Activated CD8-positive, alpha-beta T cell treated with anti-CD3 and anti-CD28 coated beads for 36 hours (primary cell): ENCODE data around the gene XPNPEP1. TPM values are rescaled to one million over a fixed set of nuclear protein-coding genes. Genes with fewer than 3 reads are reported as not detected.

Experiments used
- ATAC-seq: fragments of 200-7000 bp; cut with Tn5 transposase; one replicate; pipeline ENCODE4 v1.10.0; 2021; ENCODE audit warnings: mild to moderate bottlenecking, moderate library complexity
- CTCF ChIA-PET: fragments of 350-600 bp; sonication (Branson Sonifier 250); formaldehyde crosslinking; loops from one replicate; lab custom pipeline; 2021; ENCODE audit warnings: antibody characterized with exemption; lab: Charles Lee
- POLR2A ChIA-PET: fragments of 350-600 bp; sonication (Branson Sonifier 250); formaldehyde crosslinking; loops from one replicate; lab custom pipeline; 2021; ENCODE audit warnings: antibody characterized with exemption; lab: Charles Lee
- DNase-seq: peaks from one replicate; pipeline ENCODE4 v3.0.0-alpha.2; 2020
- H3K27ac Mint-ChIP-seq: one replicate; pipeline ENCODE4 v1.8.0; 2021; ENCODE audit warnings: mild to moderate bottlenecking, mixed read lengths
- H3K27me3 Mint-ChIP-seq: one replicate; pipeline ENCODE4 v1.8.0; 2021; ENCODE audit warnings: mixed read lengths
- H3K36me3 Mint-ChIP-seq: one replicate; pipeline ENCODE4 v1.8.0; 2021; ENCODE audit warnings: low read depth, mixed read lengths
- H3K4me1 Mint-ChIP-seq: one replicate; pipeline ENCODE4 v1.8.0; 2021; ENCODE audit warnings: low read depth, mixed read lengths
- H3K4me3 Mint-ChIP-seq: one replicate; pipeline ENCODE4 v1.8.0; 2021; ENCODE audit warnings: mild to moderate bottlenecking, moderate library complexity, mixed read lengths
- H3K9me3 Mint-ChIP-seq: one replicate; pipeline ENCODE4 v1.8.0; 2021; ENCODE audit warnings: mixed read lengths
- intact Hi-C: fragments of 100-400 bp; cut with micrococcal nuclease; formaldehyde crosslinking; loops from one replicate; pipeline ENCODE4 v1.10.0; 2022
- total RNA-seq, 2 experiments: library from RNA; stranded (reverse); gene quantifications; one replicate each; pipeline ENCODE4 v1.2.3, GENCODE V29; 2021
- TF ChIP-seq, protein P1 (sequence below): fragments of 200-600 bp; IDR thresholded peaks from one replicate; pipeline ENCODE4 v1.8.0; 2022; ENCODE audit warnings: antibody characterized with exemption, mild to moderate bottlenecking

Gene XPNPEP1
- total RNA-seq, 2 experiments from 2014 or later, result 96.5 to 97.0 TPM

DNA sequence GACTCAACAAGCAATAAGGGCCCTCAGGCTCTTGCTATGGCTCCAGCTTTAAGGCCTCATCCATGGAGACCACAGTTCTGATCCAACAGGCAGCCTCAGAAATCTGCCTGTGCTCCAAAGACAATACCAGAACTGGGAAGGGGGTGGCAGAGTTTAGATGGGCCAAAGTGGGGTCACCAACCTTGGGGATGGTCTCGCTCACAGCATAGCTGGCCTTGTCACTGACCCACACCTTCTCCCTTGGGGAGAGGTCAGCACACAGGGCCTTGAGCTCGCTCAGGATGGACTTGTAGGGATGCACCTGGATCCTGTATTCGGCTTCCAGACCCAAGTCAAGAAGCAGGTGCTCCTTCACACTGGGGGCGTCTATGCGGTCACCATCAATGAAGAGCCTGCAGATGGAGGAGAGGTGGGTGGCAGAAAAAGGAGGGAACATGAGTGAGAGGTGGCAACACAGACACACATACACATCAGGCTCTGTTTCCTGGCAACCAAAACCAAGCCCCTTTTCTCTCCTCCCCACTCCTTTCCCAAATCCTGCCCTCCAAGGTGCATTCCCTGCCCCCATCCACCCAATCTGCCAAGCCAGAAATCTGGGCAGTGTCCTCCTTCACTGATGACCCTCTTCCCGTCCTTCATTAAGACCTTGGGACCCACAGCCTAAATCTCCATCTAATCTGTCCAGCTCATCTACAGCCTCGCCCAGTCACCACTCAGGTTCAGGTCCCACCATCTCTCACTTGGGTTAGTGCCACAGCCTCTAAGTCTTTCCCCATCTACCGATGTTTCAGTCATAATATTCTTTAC lies 40.9 kb downstream of the XPNPEP1 start:
- ATAC-seq (no peak), DNase-seq (no peak)
- Mint-ChIP-seq H3K36me3 (peaks cover 55% of the 10 kb centered on the region), H3K9me3 (no peaks in the 10 kb centered on the region), H3K4me3 (no peak overlapping the region), H3K27me3 (no peaks in the 10 kb centered on the region), H3K27ac (no peak overlapping the region), H3K4me1 (peaks cover 31% of the 10 kb centered on the region)
- TF ChIP-seq, protein P1, sequence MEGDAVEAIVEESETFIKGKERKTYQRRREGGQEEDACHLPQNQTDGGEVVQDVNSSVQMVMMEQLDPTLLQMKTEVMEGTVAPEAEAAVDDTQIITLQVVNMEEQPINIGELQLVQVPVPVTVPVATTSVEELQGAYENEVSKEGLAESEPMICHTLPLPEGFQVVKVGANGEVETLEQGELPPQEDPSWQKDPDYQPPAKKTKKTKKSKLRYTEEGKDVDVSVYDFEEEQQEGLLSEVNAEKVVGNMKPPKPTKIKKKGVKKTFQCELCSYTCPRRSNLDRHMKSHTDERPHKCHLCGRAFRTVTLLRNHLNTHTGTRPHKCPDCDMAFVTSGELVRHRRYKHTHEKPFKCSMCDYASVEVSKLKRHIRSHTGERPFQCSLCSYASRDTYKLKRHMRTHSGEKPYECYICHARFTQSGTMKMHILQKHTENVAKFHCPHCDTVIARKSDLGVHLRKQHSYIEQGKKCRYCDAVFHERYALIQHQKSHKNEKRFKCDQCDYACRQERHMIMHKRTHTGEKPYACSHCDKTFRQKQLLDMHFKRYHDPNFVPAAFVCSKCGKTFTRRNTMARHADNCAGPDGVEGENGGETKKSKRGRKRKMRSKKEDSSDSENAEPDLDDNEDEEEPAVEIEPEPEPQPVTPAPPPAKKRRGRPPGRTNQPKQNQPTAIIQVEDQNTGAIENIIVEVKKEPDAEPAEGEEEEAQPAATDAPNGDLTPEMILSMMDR, result no peak
- POLR2A ChIA-PET, result no interaction called here
- intact Hi-C loops, result loop anchor here (5.0 to 10.0 kb wide), 2 partner anchors 75 to 132 kb away; no protein-coding TSS in a partner anchor
- CTCF ChIA-PET, result interaction anchor here (1.5 to 2.7 kb wide), 5 partner anchors 71 to 259 kb away, joined by 5 to 26 read pairs (median 7); no protein-coding TSS in a partner anchor

DNA sequence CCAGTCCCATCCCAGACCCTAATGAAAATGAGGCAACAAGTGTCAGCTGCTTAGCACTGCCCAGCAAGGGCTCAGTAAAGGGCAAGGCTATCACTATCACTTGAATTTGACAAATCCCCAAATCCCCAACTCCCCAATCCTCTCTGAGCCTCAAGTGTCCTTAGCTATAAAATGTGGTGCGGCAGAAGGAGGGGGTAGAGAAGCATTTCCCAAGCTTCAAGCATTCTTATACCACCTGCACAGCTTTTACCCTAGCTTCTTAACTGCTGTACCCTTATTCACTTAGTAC lies 41.6 kb downstream of the XPNPEP1 start:
- H3K4me3 Mint-ChIP-seq, result no peak overlapping the region
- H3K4me1 Mint-ChIP-seq, result peaks cover 23% of the 10 kb centered on the region
- POLR2A ChIA-PET, result no interaction called here
- DNase-seq (no peak), ATAC-seq (no peak)
- no peak overlapping the region for H3K27ac Mint-ChIP-seq
- H3K9me3 Mint-ChIP-seq, result no peaks in the 10 kb centered on the region
- CTCF ChIA-PET, result interaction anchor here (1.0 to 1.5 kb wide), 3 partner anchors 9 to 256 kb away, joined by 3 to 5 read pairs (median 5); no protein-coding TSS in a partner anchor
- no peaks in the 10 kb centered on the region for H3K27me3 Mint-ChIP-seq
- intact Hi-C loops, result loop anchor here (5.0 to 10.0 kb wide), 2 partner anchors 76 to 133 kb away; no protein-coding TSS in a partner anchor
- H3K36me3 Mint-ChIP-seq, result peaks cover 52% of the 10 kb centered on the region
- TF ChIP-seq, protein P1, result no peak

DNA sequence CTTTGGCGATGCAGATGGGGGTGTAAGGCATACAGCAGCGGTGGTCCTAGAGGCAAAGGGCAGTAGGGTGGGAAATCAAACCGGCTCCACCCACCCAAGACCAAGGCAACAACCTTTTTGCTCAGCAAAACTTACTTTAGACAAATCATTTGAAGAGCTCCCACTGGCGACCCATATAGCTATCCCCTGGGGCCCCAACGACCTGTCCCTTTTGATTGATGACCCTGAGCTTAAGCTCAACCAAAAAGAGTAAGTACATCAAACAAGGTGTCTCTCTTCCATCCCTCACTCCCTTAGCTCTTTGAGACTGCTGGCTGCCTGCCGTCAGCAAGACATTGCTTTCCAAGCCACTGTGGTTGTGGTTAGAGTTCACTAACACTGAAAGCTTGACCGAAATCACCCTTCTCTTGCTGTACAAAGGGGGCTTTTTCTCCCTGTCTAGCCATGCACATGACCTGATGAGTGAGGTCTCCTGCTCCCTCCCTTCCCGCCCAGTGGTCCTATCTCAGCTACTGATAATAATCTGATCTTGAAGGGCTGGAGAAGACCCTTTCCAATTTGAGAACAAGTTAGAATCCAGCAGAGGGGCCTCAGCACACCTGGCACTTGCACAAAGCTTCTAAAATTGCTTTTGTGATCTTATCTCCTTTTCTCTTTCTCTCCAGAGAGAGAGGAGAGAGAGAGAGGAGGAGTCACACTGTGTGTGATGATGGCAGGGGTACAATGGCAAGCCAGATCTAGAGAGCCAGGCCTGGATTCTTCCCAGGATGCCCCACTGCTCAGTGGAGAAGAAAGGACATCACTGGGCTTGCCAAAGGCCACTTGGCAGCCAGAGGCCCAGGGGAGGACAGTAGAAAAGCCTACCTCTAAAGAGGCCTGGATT lies 42.2 kb downstream of the XPNPEP1 start:
- Mint-ChIP-seq H3K36me3 (peaks cover 52% of the 10 kb centered on the region), H3K9me3 (no peaks in the 10 kb centered on the region), H3K27me3 (no peaks in the 10 kb centered on the region), H3K4me3 (no peak overlapping the region), H3K4me1 (peaks cover 18% of the 10 kb centered on the region), H3K27ac (no peak overlapping the region)
- intact Hi-C loops, result loop anchor here (5.0 to 10.0 kb wide), 2 partner anchors 76 to 134 kb away; no protein-coding TSS in a partner anchor
- ATAC-seq (no peak), DNase-seq (no peak)
- ChIA-PET CTCF (interaction anchor here (0.9 to 1.5 kb wide), 5 partner anchors 8 to 257 kb away, joined by 3 to 5 read pairs (median 3); no protein-coding TSS in a partner anchor), POLR2A (no interaction called here)
- TF ChIP-seq, protein P1, result no peak

DNA sequence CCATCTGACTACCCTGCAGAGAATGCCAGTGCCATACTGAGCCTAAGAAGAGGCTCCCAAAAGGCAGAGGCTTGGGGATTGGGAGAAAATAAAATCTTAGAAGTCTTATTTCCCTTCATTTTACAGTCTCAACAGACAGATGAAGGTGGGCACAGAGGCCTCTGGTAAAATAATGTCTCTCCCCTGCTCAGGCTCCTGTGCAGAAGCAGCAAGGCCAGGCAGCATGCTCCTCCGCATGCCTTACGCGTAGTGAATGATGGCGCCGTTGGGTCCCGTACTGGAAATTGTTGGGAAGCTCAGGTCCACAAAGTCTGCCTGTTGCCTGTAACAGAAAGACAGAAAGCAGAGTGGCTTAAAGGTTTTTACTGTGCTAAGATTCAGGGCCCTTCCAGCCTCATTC lies 45.8 kb downstream of the XPNPEP1 start:
- intact Hi-C loops, result no loop called here
- Mint-ChIP-seq H3K4me1 (no peaks in the 10 kb centered on the region), H3K4me3 (no peak overlapping the region), H3K9me3 (no peaks in the 10 kb centered on the region), H3K27ac (no peak overlapping the region), H3K27me3 (no peaks in the 10 kb centered on the region), H3K36me3 (peaks cover 38% of the 10 kb centered on the region)
- CTCF ChIA-PET, result no interaction called here
- ATAC-seq, result no peak
- DNase-seq, result no peak
- POLR2A ChIA-PET, result interaction anchor here (1.5 kb wide), 1 partner anchor 10 kb away, joined by 3 read pairs; no protein-coding TSS in a partner anchor
- TF ChIP-seq, protein P1, result no peak
